Measurements from ENCODE around the gene DCAF6.
A peak's percentile ranks its signal among the peaks of the same experiment; 100 is the strongest.

The DCAF6 gene

GRCh38 chr1:168083456-168084325, 147.2 kb downstream of the DCAF6 start:
- DNase-seq, result no peak

GRCh38 chr1:168084396-168085231, 148.1 kb downstream of the DCAF6 start:
- peak in 12 of 56 donors; percentile 5 to 55 (median 16) for DNase-seq

- peak in 24 of 56 donors; percentile 10 to 72 (median 26) for DNase-seq
Measured at GRCh38 chr1:168085401-168085872, 149.0 kb downstream of the DCAF6 start.

- DNase-seq, result no peak
Measured at GRCh38 chr1:168086438-168086837, 150.0 kb downstream of the DCAF6 start.

GRCh38 chr1:168087696-168088095, 151.2 kb downstream of the DCAF6 start:
- DNase-seq, result no peak

GRCh38 chr1:168088511-168089325, 152.2 kb downstream of the DCAF6 start:
- DNase-seq, result no peak

- no peak for DNase-seq
Measured at GRCh38 chr1:168089326-168089978, 153.0 kb downstream of the DCAF6 start.

GRCh38 chr1:168089979-168090337, 153.5 kb downstream of the DCAF6 start:
- DNase-seq, result no peak

GRCh38 chr1:168090395-168090794, 153.9 kb downstream of the DCAF6 start:
- no peak for DNase-seq

- no peak for DNase-seq
Measured at GRCh38 chr1:168091063-168091462, 154.6 kb downstream of the DCAF6 start.

- peak in 2 of 56 donors; percentile 3 to 7 for DNase-seq
Measured at GRCh38 chr1:168091720-168092550, 155.5 kb downstream of the DCAF6 start.

- DNase-seq, result no peak
Measured at GRCh38 chr1:168092566-168093355, 156.3 kb downstream of the DCAF6 start.

GRCh38 chr1:168093616-168094015, 157.1 kb downstream of the DCAF6 start:
- DNase-seq, result no peak

- no peak for DNase-seq
Measured at GRCh38 chr1:168095476-168095875, 159.0 kb downstream of the DCAF6 start.

GRCh38 chr1:168096296-168097165, 160.0 kb downstream of the DCAF6 start:
- no peak for DNase-seq

GRCh38 chr1:168097921-168098528, 161.5 kb downstream of the DCAF6 start:
- DNase-seq, result no peak

- no peak for DNase-seq
Measured at GRCh38 chr1:168098534-168099320, 162.2 kb downstream of the DCAF6 start.

All from nucleus accumbens (tissue), 56 donors.